ENCODE results near the gene ABCA13.

The ABCA13 gene

GRCh38 chr7:48595756-48596155 is 424.5 kb downstream of the ABCA13 start:
- POLR2A ChIA-PET, result no interaction called here
- CTCF ChIA-PET, result no interaction called here
- no peak for DNase-seq (ENCODE audit: extremely low spot score)
- TF ChIP-seq SUZ12 (IDR thresholded peaks at IDR 0.05) (no peak), TARDBP (IDR thresholded peaks at IDR 0.05) (no peak), ZNF384 (IDR thresholded peaks at IDR 0.05) (no peak), NFRKB (IDR thresholded peaks at IDR 0.05) (no peak), FOXA1 (IDR thresholded peaks at IDR 0.05) (no peak), LEF1 (IDR thresholded peaks at IDR 0.05; ENCODE audit: borderline replicate concordance) (no peak), FOXM1 (IDR thresholded peaks at IDR 0.05; ENCODE audit: borderline replicate concordance) (no peak), CTBP1 (IDR thresholded peaks at IDR 0.05; ENCODE audit: borderline replicate concordance) (no peak), ELF4 (IDR thresholded peaks at IDR 0.05) (no peak), SP1 (IDR thresholded peaks at IDR 0.05) (no peak), PKNOX1 (IDR thresholded peaks at IDR 0.05) (no peak), FOXK2 (IDR thresholded peaks at IDR 0.05) (no peak), BHLHE40 (IDR thresholded peaks at IDR 0.05; ENCODE audit: borderline replicate concordance) (no peak), L3MBTL2 (conservative IDR thresholded peaks at IDR 0.05) (no peak), ARNT (IDR thresholded peaks at IDR 0.05) (no peak), HDGF (IDR thresholded peaks at IDR 0.05; ENCODE audit: borderline replicate concordance) (no peak)

- TF ChIP-seq HDGF (IDR thresholded peaks at IDR 0.05; ENCODE audit: borderline replicate concordance) (no peak), ARNT (IDR thresholded peaks at IDR 0.05) (no peak), L3MBTL2 (conservative IDR thresholded peaks at IDR 0.05) (no peak), CTBP1 (IDR thresholded peaks at IDR 0.05; ENCODE audit: borderline replicate concordance) (no peak), NFRKB (IDR thresholded peaks at IDR 0.05) (no peak), FOXK2 (IDR thresholded peaks at IDR 0.05) (no peak), LEF1 (IDR thresholded peaks at IDR 0.05; ENCODE audit: borderline replicate concordance) (no peak), SP1 (IDR thresholded peaks at IDR 0.05) (no peak)
- ChIA-PET CTCF (interaction anchor here (0.6 kb wide), 1 partner anchor 310 kb away, joined by 8 read pairs; no protein-coding TSS in a partner anchor), POLR2A (no interaction called here)
- DNase-seq (ENCODE audit: extremely low spot score), result no peak
Observed at GRCh38 chr7:48610705-48611104, 439.4 kb downstream of the ABCA13 start.

GRCh38 chr7:48611993-48612392 is 440.7 kb downstream of the ABCA13 start:
- no peak for DNase-seq (ENCODE audit: extremely low spot score)
- TF ChIP-seq NFRKB (IDR thresholded peaks at IDR 0.05), result no peak
- no peak for TF ChIP-seq L3MBTL2 (conservative IDR thresholded peaks at IDR 0.05)
- no peak for TF ChIP-seq FOXK2 (IDR thresholded peaks at IDR 0.05)
- no peak for TF ChIP-seq FOXA1 (IDR thresholded peaks at IDR 0.05)
- TF ChIP-seq ELF4 (IDR thresholded peaks at IDR 0.05), result no peak
- CTCF ChIA-PET, result no interaction called here
- POLR2A ChIA-PET, result no interaction called here

- POLR2A ChIA-PET, result no interaction called here
- TF ChIP-seq FOXK2 (IDR thresholded peaks at IDR 0.05) (no peak), LEF1 (IDR thresholded peaks at IDR 0.05; ENCODE audit: borderline replicate concordance) (no peak), NFRKB (IDR thresholded peaks at IDR 0.05) (no peak), ZNF384 (IDR thresholded peaks at IDR 0.05) (no peak)
Observed at GRCh38 chr7:48617508-48617907, 446.2 kb downstream of the ABCA13 start.

GRCh38 chr7:48617993-48618392 is 446.7 kb downstream of the ABCA13 start:
- DNase-seq (ENCODE audit: extremely low spot score), result no peak
- ChIA-PET CTCF (no interaction called here), POLR2A (no interaction called here)
- no peak for TF ChIP-seq SP1 (IDR thresholded peaks at IDR 0.05)
- no peak for TF ChIP-seq HDGF (IDR thresholded peaks at IDR 0.05; ENCODE audit: borderline replicate concordance)
- no peak for TF ChIP-seq ZNF384 (IDR thresholded peaks at IDR 0.05)
- no peak for TF ChIP-seq LEF1 (IDR thresholded peaks at IDR 0.05; ENCODE audit: borderline replicate concordance)
- no peak for TF ChIP-seq TARDBP (IDR thresholded peaks at IDR 0.05)
- TF ChIP-seq FOXA1 (IDR thresholded peaks at IDR 0.05), result no peak
- TF ChIP-seq CTBP1 (IDR thresholded peaks at IDR 0.05; ENCODE audit: borderline replicate concordance), result no peak
- no peak for TF ChIP-seq FOXK2 (IDR thresholded peaks at IDR 0.05)
- TF ChIP-seq PKNOX1 (IDR thresholded peaks at IDR 0.05), result no peak
- no peak for TF ChIP-seq BHLHE40 (IDR thresholded peaks at IDR 0.05; ENCODE audit: borderline replicate concordance)

More at GRCh38 chr7:48617508-48617907, 446.2 kb downstream of the ABCA13 start:
- DNase-seq (ENCODE audit: extremely low spot score), result no peak
- CTCF ChIA-PET, result no interaction called here

GRCh38 chr7:48621076-48621475 is 449.8 kb downstream of the ABCA13 start:
- POLR2A ChIA-PET, result no interaction called here
- no peak for DNase-seq (ENCODE audit: extremely low spot score)
- CTCF ChIA-PET, result no interaction called here
- TF ChIP-seq FOXA1 (IDR thresholded peaks at IDR 0.05), result no peak

- no peak for DNase-seq (ENCODE audit: extremely low spot score)
- POLR2A ChIA-PET, result no interaction called here
- TF ChIP-seq TARDBP (IDR thresholded peaks at IDR 0.05), result no peak
- no peak for TF ChIP-seq LEF1 (IDR thresholded peaks at IDR 0.05; ENCODE audit: borderline replicate concordance)
- no peak for TF ChIP-seq SP1 (IDR thresholded peaks at IDR 0.05)
- no peak for TF ChIP-seq FOXM1 (IDR thresholded peaks at IDR 0.05; ENCODE audit: borderline replicate concordance)
- TF ChIP-seq FOXK2 (IDR thresholded peaks at IDR 0.05), result no peak
- no peak for TF ChIP-seq PKNOX1 (IDR thresholded peaks at IDR 0.05)
- no peak for TF ChIP-seq FOXA1 (IDR thresholded peaks at IDR 0.05)
- no peak for TF ChIP-seq ZNF384 (IDR thresholded peaks at IDR 0.05)
- TF ChIP-seq ELF4 (IDR thresholded peaks at IDR 0.05), result no peak
- TF ChIP-seq L3MBTL2 (conservative IDR thresholded peaks at IDR 0.05), result no peak
- TF ChIP-seq HDGF (IDR thresholded peaks at IDR 0.05; ENCODE audit: borderline replicate concordance), result no peak
- TF ChIP-seq SUZ12 (IDR thresholded peaks at IDR 0.05), result no peak
- no peak for TF ChIP-seq NFRKB (IDR thresholded peaks at IDR 0.05)
- TF ChIP-seq CTBP1 (IDR thresholded peaks at IDR 0.05; ENCODE audit: borderline replicate concordance), result no peak
- no peak for TF ChIP-seq BHLHE40 (IDR thresholded peaks at IDR 0.05; ENCODE audit: borderline replicate concordance)
- no peak for TF ChIP-seq ARNT (IDR thresholded peaks at IDR 0.05)
- CTCF ChIA-PET, result no interaction called here
Observed at GRCh38 chr7:48627164-48627563, 455.9 kb downstream of the ABCA13 start.
